Hepatocyte (in vitro differentiated cells): Measurements from ENCODE around the gene CALD1. TPM values are rescaled to one million over a fixed set of nuclear protein-coding genes. Genes with fewer than 3 reads are reported as not detected.

ENCODE experiments used
- DNase-seq: peaks from one replicate; pipeline ENCODE4 v3.0.0-alpha.2; 2016; ENCODE audit warnings: low spot score
- H2AFZ ChIP-seq: fragments of 200-600 bp; sonication (generic); 2 replicates; pipeline ENCODE4 v1.6.0; 2016; ENCODE audit warnings: antibody characterized with exemption, mild to moderate bottlenecking
- H3K27ac ChIP-seq: fragments of 200-600 bp; sonication (generic); 2 replicates; pipeline ENCODE4 v1.5.1; 2016; ENCODE audit warnings: mild to moderate bottlenecking
- H3K27me3 ChIP-seq: fragments of 200-600 bp; sonication (generic); 2 replicates; pipeline ENCODE4 v1.6.1; 2016
- H3K36me3 ChIP-seq: fragments of 200-600 bp; sonication (generic); replicated peaks from 2 replicates; pipeline ENCODE4 v1.5.1; 2016; ENCODE audit warnings: low read depth; ENCODE audit not compliant: insufficient read depth
- H3K4me1 ChIP-seq: fragments of 200-600 bp; sonication (generic); 2 replicates; pipeline ENCODE4 v1.5.1; 2016; ENCODE audit warnings: mild to moderate bottlenecking, moderate library complexity; ENCODE audit not compliant: insufficient read depth
- H3K4me2 ChIP-seq: fragments of 200-600 bp; sonication (generic); 2 replicates; pipeline ENCODE4 v1.6.0; 2016
- H3K4me3 ChIP-seq: fragments of 200-600 bp; sonication (generic); 2 replicates; pipeline ENCODE4 v1.5.1; 2016; ENCODE audit warnings: mild to moderate bottlenecking
- H3K79me2 ChIP-seq: fragments of 200-600 bp; sonication (generic); 2 replicates; pipeline ENCODE4 v1.6.0; 2017; ENCODE audit warnings: mild to moderate bottlenecking
- H3K9me2 ChIP-seq: fragments of 200-600 bp; sonication (generic); replicated peaks from 2 replicates; pipeline ENCODE4 v1.6.0; 2017; ENCODE audit warnings: mild to moderate bottlenecking; ENCODE audit not compliant: insufficient read depth
- H3K9me3 ChIP-seq: fragments of 200-600 bp; sonication (generic); 2 replicates; pipeline ENCODE4 v1.5.1; 2016; ENCODE audit warnings: low read depth, mild to moderate bottlenecking
- H4K20me1 ChIP-seq: fragments of 200-600 bp; sonication (generic); 2 replicates; pipeline ENCODE4 v1.6.0; 2016; ENCODE audit warnings: mild to moderate bottlenecking; ENCODE audit not compliant: insufficient read depth, poor library complexity, severe bottlenecking
- CTCF ChIP-seq: fragments of 200-600 bp; sonication (generic); IDR thresholded peaks from 2 replicates; pipeline ENCODE4 v1.5.1; 2016; ENCODE audit warnings: antibody characterized with exemption, mild to moderate bottlenecking; ENCODE audit not compliant: poor library complexity
- EZH2 ChIP-seq: fragments of 200-600 bp; sonication (generic); IDR thresholded peaks from 2 replicates; pipeline ENCODE4 v1.6.1; 2016; ENCODE audit warnings: antibody characterized with exemption, mild to moderate bottlenecking, borderline replicate concordance
- EZH2phosphoT487 ChIP-seq: fragments of 200-600 bp; sonication (generic); IDR thresholded peaks from one replicate; pipeline ENCODE4 v1.6.1; 2018; ENCODE audit warnings: antibody characterized with exemption, mild to moderate bottlenecking, low read depth, moderate library complexity; ENCODE audit not compliant: unreplicated experiment, severe bottlenecking
- WGBS: methylation state at CpG from one replicate; pipeline ENCODE4 v1.1.6; 2016; ENCODE audit warnings: low lambda C conversion rate; ENCODE audit errors: missing lambda C conversion rate; 5-methylcytosine and 5-hydroxymethylcytosine counted together
- polyA plus RNA-seq: library from polyadenylated mRNA; unstranded; fragments of >200 nt; fragmentation: Nextera tagmentation; extraction: Ambion mirVana; gene quantifications from 2 replicates; pipeline ENCODE4 v1.2.1, GENCODE V29; 2016
- total RNA-seq: library from RNA; depleted of rRNA; stranded (reverse); fragments of >200 nt; gene quantifications from 2 replicates; pipeline ENCODE4 v1.2.3, GENCODE V29; 2014

The CALD1 gene, protein sequence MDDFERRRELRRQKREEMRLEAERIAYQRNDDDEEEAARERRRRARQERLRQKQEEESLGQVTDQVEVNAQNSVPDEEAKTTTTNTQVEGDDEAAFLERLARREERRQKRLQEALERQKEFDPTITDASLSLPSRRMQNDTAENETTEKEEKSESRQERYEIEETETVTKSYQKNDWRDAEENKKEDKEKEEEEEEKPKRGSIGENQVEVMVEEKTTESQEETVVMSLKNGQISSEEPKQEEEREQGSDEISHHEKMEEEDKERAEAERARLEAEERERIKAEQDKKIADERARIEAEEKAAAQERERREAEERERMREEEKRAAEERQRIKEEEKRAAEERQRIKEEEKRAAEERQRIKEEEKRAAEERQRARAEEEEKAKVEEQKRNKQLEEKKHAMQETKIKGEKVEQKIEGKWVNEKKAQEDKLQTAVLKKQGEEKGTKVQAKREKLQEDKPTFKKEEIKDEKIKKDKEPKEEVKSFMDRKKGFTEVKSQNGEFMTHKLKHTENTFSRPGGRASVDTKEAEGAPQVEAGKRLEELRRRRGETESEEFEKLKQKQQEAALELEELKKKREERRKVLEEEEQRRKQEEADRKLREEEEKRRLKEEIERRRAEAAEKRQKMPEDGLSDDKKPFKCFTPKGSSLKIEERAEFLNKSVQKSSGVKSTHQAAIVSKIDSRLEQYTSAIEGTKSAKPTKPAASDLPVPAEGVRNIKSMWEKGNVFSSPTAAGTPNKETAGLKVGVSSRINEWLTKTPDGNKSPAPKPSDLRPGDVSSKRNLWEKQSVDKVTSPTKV
- total RNA-seq (207 and 219 TPM in 2 replicates), polyA plus RNA-seq (333 and 406 TPM in 2 replicates)

DNA sequence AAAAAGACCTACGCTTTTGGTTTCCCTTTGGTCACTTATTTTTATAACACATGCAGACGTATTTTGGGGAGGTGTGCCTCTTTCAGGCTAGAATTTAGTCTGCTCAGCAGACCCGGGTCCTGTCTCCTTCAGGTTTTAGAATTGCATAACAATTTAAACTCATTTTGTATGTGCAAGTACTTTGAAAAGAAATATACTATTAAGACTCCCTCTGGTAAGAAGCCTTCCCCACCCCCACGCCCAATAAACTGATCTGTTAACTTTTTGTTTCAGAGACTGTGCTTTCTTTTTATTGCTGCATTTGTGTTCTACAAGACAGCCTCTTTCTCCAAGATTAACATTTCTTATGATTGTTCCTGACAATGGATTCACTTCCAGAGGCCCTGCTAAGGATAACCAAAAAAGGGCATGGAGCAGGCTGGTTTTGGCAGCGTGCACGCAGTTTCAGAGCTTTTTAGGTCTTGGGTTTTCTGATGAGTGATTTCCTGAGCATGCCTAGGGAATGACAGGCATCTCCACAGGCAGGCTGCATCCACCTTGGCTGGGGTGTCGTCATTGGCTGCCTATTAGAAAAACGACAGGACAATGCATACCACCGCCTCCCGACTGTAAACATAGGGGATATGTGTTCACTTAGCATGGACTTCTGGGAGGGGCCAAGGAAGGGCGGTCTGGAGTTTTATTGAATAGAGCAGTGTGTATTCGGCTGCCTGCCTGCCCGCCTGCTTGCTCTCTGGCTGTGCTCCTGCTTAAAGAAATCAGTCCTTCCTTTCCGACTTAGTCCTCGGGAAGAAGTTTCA lies at the start of gene CALD1:
Gene CALD1, plus strand, starts transcription at position 694 of the 800 bp plus-strand sequence. CDS start 88,100 bp downstream, outside the sequence.
- DNase-seq, result peak; percentile 90
- Histone ChIP-seq H3K36me3 (no peaks in the 10 kb centered on the region), H3K9me3 (no peaks in the 10 kb centered on the region), H3K79me2 (peaks cover 37% of the 10 kb centered on the region), H2AFZ (peak within 1 kb of the TSS; percentile 6), H3K27me3 (no peaks in the 10 kb centered on the region), H3K4me1 (peaks cover 14% of the 10 kb centered on the region), H3K27ac (peak within 1 kb of the TSS; percentile 88), H3K4me3 (peak within 1 kb of the TSS; percentile 38), H4K20me1 (no peaks in the 10 kb centered on the region), H3K9me2 (no peaks in the 10 kb centered on the region), H3K4me2 (peak within 1 kb of the TSS; percentile 69)
- TF ChIP-seq EZH2 (no peak), EZH2phosphoT487 (no peak), CTCF (no peak)
- WGBS, result 8% methylated on average over 15 of the region's 15 CpGs

- WGBS, result 53% methylated on average over 4 of the region's 4 CpGs
- Histone ChIP-seq H3K36me3 (no peaks in the 10 kb centered on the region), H3K4me1 (no peaks in the 10 kb centered on the region), H3K9me3 (no peaks in the 10 kb centered on the region), H3K4me2 (peak overlapping the region; percentile 66), H3K27ac (peak overlapping the region; percentile 73), H3K27me3 (no peaks in the 10 kb centered on the region), H3K4me3 (no peak overlapping the region), H3K9me2 (no peaks in the 10 kb centered on the region), H4K20me1 (no peaks in the 10 kb centered on the region), H2AFZ (no peak overlapping the region), H3K79me2 (no peaks in the 10 kb centered on the region)
- no peak for TF ChIP-seq EZH2
- no peak for TF ChIP-seq CTCF
- TF ChIP-seq EZH2phosphoT487, result no peak
- DNase-seq, result no peak
These were observed 49.5 kb upstream of the CALD1 start for GRCh38 chr7:134729895-134730294.

DNA sequence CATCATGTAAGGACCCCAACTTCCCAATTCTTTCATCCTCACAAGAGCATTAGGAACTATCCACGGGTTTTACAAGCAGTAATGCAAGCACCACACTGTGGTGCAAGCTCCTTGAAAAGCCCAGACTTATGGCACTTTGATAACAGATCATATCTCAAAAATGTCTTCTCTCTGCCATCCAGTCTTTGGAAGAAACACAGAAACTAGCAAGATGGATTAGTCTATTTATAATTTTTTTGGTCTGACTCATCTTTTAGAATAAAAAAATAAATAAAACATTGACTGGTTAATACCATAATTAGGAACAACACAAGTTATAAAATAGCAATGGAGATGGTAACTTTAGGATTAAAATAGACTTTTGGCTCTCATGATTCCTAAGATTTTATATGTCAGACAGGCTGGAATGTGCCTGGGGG lies 49.0 kb upstream of the CALD1 start:
- H3K27ac ChIP-seq, result peak overlapping the region; percentile 73
- H3K9me2 ChIP-seq, result no peaks in the 10 kb centered on the region
- H3K9me3 ChIP-seq, result no peaks in the 10 kb centered on the region
- no peaks in the 10 kb centered on the region for H3K79me2 ChIP-seq
- H3K4me3 ChIP-seq, result no peak overlapping the region
- TF ChIP-seq EZH2phosphoT487, result no peak
- no peak for TF ChIP-seq CTCF
- TF ChIP-seq EZH2, result no peak
- H4K20me1 ChIP-seq, result no peaks in the 10 kb centered on the region
- H3K4me2 ChIP-seq, result peak overlapping the region; percentile 66
- no peak overlapping the region for H2AFZ ChIP-seq
- DNase-seq, result no peak
- H3K36me3 ChIP-seq, result no peaks in the 10 kb centered on the region
- no peaks in the 10 kb centered on the region for H3K27me3 ChIP-seq
- no peaks in the 10 kb centered on the region for H3K4me1 ChIP-seq
- 15% methylated on average over 1 of the region's 1 CpG for WGBS
